Fibroblast of gingiva (primary cell): ENCODE data around the gene HPCAL4.
A peak's percentile ranks its signal among the peaks of the same experiment; 100 is the strongest.

ENCODE experiments used
- DNase-seq: peaks from one replicate; pipeline ENCODE4 v3.0.0-alpha.2; 2011; ENCODE audit warnings: low read depth

The HPCAL4 gene

GRCh38 chr1:39691383-39692151 lies at the start of gene HPCAL4:
Gene HPCAL4, minus strand, starts transcription at chr1:39691433. Its CDS starts 6,830 bp downstream, at chr1:39684603.
- DNase-seq = peak; percentile 36

- peak; percentile 84 for DNase-seq
Observed at GRCh38 chr1:39738622-39739366, 47.6 kb upstream of the HPCAL4 start, which contains the start of gene PPIE. Gene PPIE, plus strand, starts transcription at chr1:39738882. Its CDS starts 19 bp downstream, at chr1:39738901.

GRCh38 chr1:39737546-39738169 lies 46.4 kb upstream of the HPCAL4 start:
- no peak for DNase-seq

GRCh38 chr1:39735731-39736130 lies 44.5 kb upstream of the HPCAL4 start:
- no peak for DNase-seq

GRCh38 chr1:39733161-39733560 lies 41.9 kb upstream of the HPCAL4 start:
- DNase-seq = no peak

- DNase-seq = no peak
Observed at GRCh38 chr1:39732730-39733129, 41.5 kb upstream of the HPCAL4 start.

- no peak for DNase-seq
Observed at GRCh38 chr1:39729842-39730241, 38.6 kb upstream of the HPCAL4 start.

GRCh38 chr1:39729030-39729429 lies 37.8 kb upstream of the HPCAL4 start:
- no peak for DNase-seq

GRCh38 chr1:39727932-39728317 lies 36.7 kb upstream of the HPCAL4 start:
- DNase-seq = no peak

- DNase-seq = no peak
Observed at GRCh38 chr1:39727221-39727931, 36.1 kb upstream of the HPCAL4 start.

- DNase-seq = no peak
Observed at GRCh38 chr1:39726600-39726999, 35.4 kb upstream of the HPCAL4 start.

GRCh38 chr1:39722495-39722894 lies 31.3 kb upstream of the HPCAL4 start:
- DNase-seq = no peak

- no peak for DNase-seq
Observed at GRCh38 chr1:39721664-39722063, 30.4 kb upstream of the HPCAL4 start.

- DNase-seq = peak; percentile 36
Observed at GRCh38 chr1:39720094-39720999, 29.1 kb upstream of the HPCAL4 start.

GRCh38 chr1:39717809-39718208 lies 26.6 kb upstream of the HPCAL4 start:
- no peak for DNase-seq

- no peak for DNase-seq
Observed at GRCh38 chr1:39713557-39713956, 22.3 kb upstream of the HPCAL4 start.

- no peak for DNase-seq
Observed at GRCh38 chr1:39711966-39712340, 20.7 kb upstream of the HPCAL4 start.

- no peak for DNase-seq
Observed at GRCh38 chr1:39711104-39711965, 20.1 kb upstream of the HPCAL4 start.

- DNase-seq = no peak
Observed at GRCh38 chr1:39707506-39707905, 16.3 kb upstream of the HPCAL4 start.

GRCh38 chr1:39704757-39705156 lies 13.5 kb upstream of the HPCAL4 start:
- DNase-seq = no peak
